ENCODE results near the gene PRKCD. TPM values are rescaled to one million over a fixed set of nuclear protein-coding genes. Genes with fewer than 3 reads are reported as not detected.

PRKCD gene
- total and polyA plus RNA-seq, 2 experiments from 2014 or later = 12.3 to 23.6 TPM

- Histone ChIP-seq H3K4me3 (no peak overlapping the region), H3K4me1 (ENCODE audit: insufficient read depth) (no peaks in the 10 kb centered on the region), H3K4me2 (no peak overlapping the region), H3K79me2 (no peaks in the 10 kb centered on the region), H3K9me2 (replicated peaks; ENCODE audit: insufficient read depth) (no peaks in the 10 kb centered on the region), H2AFZ (no peak overlapping the region), H3K27me3 (no peaks in the 10 kb centered on the region), H3K27ac (no peak overlapping the region), H3K9me3 (ENCODE audit: low read depth) (no peaks in the 10 kb centered on the region), H4K20me1 (ENCODE audit: insufficient read depth, poor library complexity, severe bottlenecking) (no peaks in the 10 kb centered on the region), H3K36me3 (replicated peaks; ENCODE audit: insufficient read depth, low read depth) (no peaks in the 10 kb centered on the region)
- 87% methylated on average over 7 of the region's 7 CpGs for WGBS (ENCODE audit: low lambda C conversion rate, missing lambda C conversion rate)
- no peak for TF ChIP-seq EZH2phosphoT487 (IDR thresholded peaks at IDR 0.05; ENCODE audit: low read depth, severe bottlenecking, unreplicated experiment)
- no peak for TF ChIP-seq EZH2 (IDR thresholded peaks at IDR 0.05; ENCODE audit: borderline replicate concordance)
- no peak for DNase-seq (ENCODE audit: low spot score)
These were observed 62.0 kb downstream of the PRKCD start for GRCh38 chr3:53223025-53223424.

- no peaks in the 10 kb centered on the region for H3K79me2 ChIP-seq
- H4K20me1 ChIP-seq (ENCODE audit: insufficient read depth, poor library complexity, severe bottlenecking) = no peaks in the 10 kb centered on the region
- H3K9me3 ChIP-seq (ENCODE audit: low read depth) = no peaks in the 10 kb centered on the region
- H3K9me2 ChIP-seq (replicated peaks; ENCODE audit: insufficient read depth) = no peaks in the 10 kb centered on the region
- H3K4me2 ChIP-seq = no peak overlapping the region
- H3K4me3 ChIP-seq = no peak overlapping the region
- no peaks in the 10 kb centered on the region for H3K36me3 ChIP-seq (replicated peaks; ENCODE audit: insufficient read depth, low read depth)
- H3K27ac ChIP-seq = no peak overlapping the region
- no peaks in the 10 kb centered on the region for H3K27me3 ChIP-seq
- DNase-seq (ENCODE audit: low spot score) = no peak
- H3K4me1 ChIP-seq (ENCODE audit: insufficient read depth) = no peaks in the 10 kb centered on the region
- WGBS (ENCODE audit: low lambda C conversion rate, missing lambda C conversion rate) = 90% methylated on average over 9 of the region's 9 CpGs
- no peak overlapping the region for H2AFZ ChIP-seq
- TF ChIP-seq EZH2 (IDR thresholded peaks at IDR 0.05; ENCODE audit: borderline replicate concordance) = no peak
- no peak for TF ChIP-seq EZH2phosphoT487 (IDR thresholded peaks at IDR 0.05; ENCODE audit: low read depth, severe bottlenecking, unreplicated experiment)
- TF ChIP-seq, protein P1, sequence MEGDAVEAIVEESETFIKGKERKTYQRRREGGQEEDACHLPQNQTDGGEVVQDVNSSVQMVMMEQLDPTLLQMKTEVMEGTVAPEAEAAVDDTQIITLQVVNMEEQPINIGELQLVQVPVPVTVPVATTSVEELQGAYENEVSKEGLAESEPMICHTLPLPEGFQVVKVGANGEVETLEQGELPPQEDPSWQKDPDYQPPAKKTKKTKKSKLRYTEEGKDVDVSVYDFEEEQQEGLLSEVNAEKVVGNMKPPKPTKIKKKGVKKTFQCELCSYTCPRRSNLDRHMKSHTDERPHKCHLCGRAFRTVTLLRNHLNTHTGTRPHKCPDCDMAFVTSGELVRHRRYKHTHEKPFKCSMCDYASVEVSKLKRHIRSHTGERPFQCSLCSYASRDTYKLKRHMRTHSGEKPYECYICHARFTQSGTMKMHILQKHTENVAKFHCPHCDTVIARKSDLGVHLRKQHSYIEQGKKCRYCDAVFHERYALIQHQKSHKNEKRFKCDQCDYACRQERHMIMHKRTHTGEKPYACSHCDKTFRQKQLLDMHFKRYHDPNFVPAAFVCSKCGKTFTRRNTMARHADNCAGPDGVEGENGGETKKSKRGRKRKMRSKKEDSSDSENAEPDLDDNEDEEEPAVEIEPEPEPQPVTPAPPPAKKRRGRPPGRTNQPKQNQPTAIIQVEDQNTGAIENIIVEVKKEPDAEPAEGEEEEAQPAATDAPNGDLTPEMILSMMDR (IDR thresholded peaks at IDR 0.05; ENCODE audit: poor library complexity) = no peak
These were observed 62.5 kb downstream of the PRKCD start for GRCh38 chr3:53223541-53223966.

DNA sequence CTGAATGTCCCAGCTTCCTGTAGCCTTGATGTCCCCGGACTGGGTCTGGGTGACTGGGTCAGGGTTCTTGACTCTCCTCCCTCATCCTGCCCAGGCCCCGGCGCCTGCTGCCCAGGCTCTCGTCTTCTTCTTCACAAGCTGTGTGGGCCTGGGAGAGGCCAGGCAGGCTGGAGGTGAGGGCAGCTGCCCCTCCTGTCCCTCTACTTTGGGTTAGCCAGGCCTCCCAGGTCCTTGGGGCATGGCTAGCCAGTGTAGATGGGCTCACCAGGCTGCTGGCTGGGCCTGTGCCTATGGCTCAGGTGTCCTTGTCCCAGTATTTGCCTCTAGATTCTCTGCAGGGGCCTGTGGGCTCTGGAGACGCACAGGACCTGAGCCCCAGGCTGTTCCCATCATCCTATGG, 63.0 kb downstream of the PRKCD start:
- Histone ChIP-seq H3K9me2 (replicated peaks; ENCODE audit: insufficient read depth) (no peaks in the 10 kb centered on the region), H3K27ac (no peak overlapping the region), H3K4me2 (no peak overlapping the region), H2AFZ (no peak overlapping the region), H3K36me3 (replicated peaks; ENCODE audit: insufficient read depth, low read depth) (no peaks in the 10 kb centered on the region), H3K4me3 (no peak overlapping the region), H4K20me1 (ENCODE audit: insufficient read depth, poor library complexity, severe bottlenecking) (no peaks in the 10 kb centered on the region), H3K4me1 (ENCODE audit: insufficient read depth) (no peaks in the 10 kb centered on the region), H3K27me3 (no peaks in the 10 kb centered on the region), H3K79me2 (no peaks in the 10 kb centered on the region), H3K9me3 (ENCODE audit: low read depth) (no peaks in the 10 kb centered on the region)
- no peak for DNase-seq (ENCODE audit: low spot score)
- no peak for TF ChIP-seq EZH2phosphoT487 (IDR thresholded peaks at IDR 0.05; ENCODE audit: low read depth, severe bottlenecking, unreplicated experiment)
- TF ChIP-seq, protein P1 (IDR thresholded peaks at IDR 0.05; ENCODE audit: poor library complexity) = no peak
- no peak for TF ChIP-seq EZH2 (IDR thresholded peaks at IDR 0.05; ENCODE audit: borderline replicate concordance)
- WGBS (ENCODE audit: low lambda C conversion rate, missing lambda C conversion rate) = 100% methylated on average over 5 of the region's 5 CpGs

DNA sequence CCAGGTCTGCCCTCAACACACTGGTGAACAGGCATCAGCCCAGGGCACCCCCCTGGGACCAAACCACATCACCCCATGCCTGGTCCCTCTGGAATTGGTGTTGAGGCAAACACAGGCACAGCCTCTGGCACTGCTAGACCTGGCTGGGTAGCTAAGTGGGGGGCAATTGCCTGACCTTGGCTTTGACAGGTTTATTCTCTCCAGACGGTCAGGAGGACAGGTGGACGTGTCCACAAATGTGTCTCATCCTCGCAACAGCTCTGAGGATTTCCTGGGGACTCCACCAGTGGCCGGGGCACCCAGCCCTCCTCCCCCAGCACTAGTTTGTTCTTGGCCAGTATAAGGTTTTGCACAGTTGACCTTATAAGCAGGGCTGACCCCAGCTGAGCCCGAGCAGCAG, 63.5 kb downstream of the PRKCD start:
- Histone ChIP-seq H2AFZ (no peak overlapping the region), H3K4me1 (ENCODE audit: insufficient read depth) (no peaks in the 10 kb centered on the region), H3K4me3 (no peak overlapping the region), H3K27ac (no peak overlapping the region), H3K79me2 (no peaks in the 10 kb centered on the region), H3K36me3 (replicated peaks; ENCODE audit: insufficient read depth, low read depth) (no peaks in the 10 kb centered on the region), H3K9me2 (replicated peaks; ENCODE audit: insufficient read depth) (no peaks in the 10 kb centered on the region), H3K27me3 (no peaks in the 10 kb centered on the region), H4K20me1 (ENCODE audit: insufficient read depth, poor library complexity, severe bottlenecking) (no peaks in the 10 kb centered on the region), H3K9me3 (ENCODE audit: low read depth) (no peaks in the 10 kb centered on the region), H3K4me2 (no peak overlapping the region)
- 93% methylated on average over 5 of the region's 5 CpGs for WGBS (ENCODE audit: low lambda C conversion rate, missing lambda C conversion rate)
- TF ChIP-seq EZH2phosphoT487 (IDR thresholded peaks at IDR 0.05; ENCODE audit: low read depth, severe bottlenecking, unreplicated experiment) (no peak), EZH2 (IDR thresholded peaks at IDR 0.05; ENCODE audit: borderline replicate concordance) (no peak)
- TF ChIP-seq, protein P1 (IDR thresholded peaks at IDR 0.05; ENCODE audit: poor library complexity) = no peak
- no peak for DNase-seq (ENCODE audit: low spot score)
